ENCODE data around the gene TMEM63C. TPM values are rescaled to one million over a fixed set of nuclear protein-coding genes. Genes with fewer than 3 reads are reported as not detected.

TMEM63C gene
- polyA plus RNA-seq, 4 donors = 0.29 to 1.3 (median 0.90) TPM

GRCh38 chr14:77195766-77196165 is 14.2 kb downstream of the TMEM63C start:
- DNase-seq (ENCODE audit: low read depth in 4 of 4, low spot score in 3 of 4) = no peak

- DNase-seq (ENCODE audit: low read depth in 4 of 4, low spot score in 3 of 4) = no peak
Observed at GRCh38 chr14:77197988-77198387, 16.4 kb downstream of the TMEM63C start.

- DNase-seq (ENCODE audit: low read depth in 4 of 4, low spot score in 3 of 4) = no peak
Observed at GRCh38 chr14:77198561-77198960, 17.0 kb downstream of the TMEM63C start.

- DNase-seq (ENCODE audit: low read depth in 4 of 4, low spot score in 3 of 4) = no peak
Observed at GRCh38 chr14:77199590-77199989, 18.0 kb downstream of the TMEM63C start.

- DNase-seq (ENCODE audit: low read depth in 4 of 4, low spot score in 3 of 4) = no peak
Observed at GRCh38 chr14:77200406-77200985, 18.9 kb downstream of the TMEM63C start.

- DNase-seq (ENCODE audit: low read depth in 4 of 4, low spot score in 3 of 4) = no peak
Observed at GRCh38 chr14:77201696-77202095, 20.1 kb downstream of the TMEM63C start.

GRCh38 chr14:77203611-77204458 is 22.2 kb downstream of the TMEM63C start:
- no peak for DNase-seq (ENCODE audit: low read depth in 4 of 4, low spot score in 3 of 4)

GRCh38 chr14:77204459-77204771 is 22.8 kb downstream of the TMEM63C start:
- DNase-seq (ENCODE audit: low read depth in 4 of 4, low spot score in 3 of 4) = no peak

GRCh38 chr14:77204907-77205306 is 23.3 kb downstream of the TMEM63C start:
- DNase-seq (ENCODE audit: low read depth in 4 of 4, low spot score in 3 of 4) = no peak

GRCh38 chr14:77205566-77205965 is 24.0 kb downstream of the TMEM63C start:
- no peak for DNase-seq (ENCODE audit: low read depth in 4 of 4, low spot score in 3 of 4)

- no peak for DNase-seq (ENCODE audit: low read depth in 4 of 4, low spot score in 3 of 4)
Observed at GRCh38 chr14:77206261-77206824, 24.7 kb downstream of the TMEM63C start.

- DNase-seq (ENCODE audit: low read depth in 4 of 4, low spot score in 3 of 4) = no peak
Observed at GRCh38 chr14:77206877-77207389, 25.3 kb downstream of the TMEM63C start.

GRCh38 chr14:77208291-77208978 is 26.8 kb downstream of the TMEM63C start:
- peak; percentile 64 to 85 (median 69) for DNase-seq (ENCODE audit: low read depth in 4 of 4, low spot score in 3 of 4)

GRCh38 chr14:77208979-77209318 is 27.4 kb downstream of the TMEM63C start:
- DNase-seq (ENCODE audit: low read depth in 4 of 4, low spot score in 3 of 4) = no peak

- no peak for DNase-seq (ENCODE audit: low read depth in 4 of 4, low spot score in 3 of 4)
Observed at GRCh38 chr14:77212097-77212870, 30.7 kb downstream of the TMEM63C start.

- DNase-seq (ENCODE audit: low read depth in 4 of 4, low spot score in 3 of 4) = no peak
Observed at GRCh38 chr14:77212943-77213678, 31.5 kb downstream of the TMEM63C start.

- no peak for DNase-seq (ENCODE audit: low read depth in 4 of 4, low spot score in 3 of 4)
Observed at GRCh38 chr14:77213679-77214016, 32.0 kb downstream of the TMEM63C start.

GRCh38 chr14:77214216-77214615 is 32.6 kb downstream of the TMEM63C start:
- DNase-seq (ENCODE audit: low read depth in 4 of 4, low spot score in 3 of 4) = no peak

- DNase-seq (ENCODE audit: low read depth in 4 of 4, low spot score in 3 of 4) = no peak
Observed at GRCh38 chr14:77217551-77217950, 36.0 kb downstream of the TMEM63C start.

- no peak for DNase-seq (ENCODE audit: low read depth in 4 of 4, low spot score in 3 of 4)
Observed at GRCh38 chr14:77219591-77219990, 38.0 kb downstream of the TMEM63C start.

All from left renal pelvis (tissue), 4 donors.